ENCODE results near the gene TERT.
"Not testable (repeated sequence)": the region's sequence is repeated elsewhere in the genome, so short reads cannot be mapped to it uniquely, and the experiment has no call there.

TERT gene

GRCh38 chr5:1294835-1295649, at the start of gene TERT:
TERT (minus strand) TSS chr5:1295068; CDS start chr5:1294989, 79 bp downstream.
- DNase-seq (ENCODE audit: low read depth in 2 of 2, low spot score in 1 of 2), result peak; percentile 60 to 62

- DNase-seq (ENCODE audit: low read depth in 2 of 2, low spot score in 1 of 2), result no peak
Measured at GRCh38 chr5:1343931-1344901, 49.3 kb upstream of the TERT start.

GRCh38 chr5:1343315-1343751, 48.5 kb upstream of the TERT start:
- DNase-seq (ENCODE audit: low read depth in 2 of 2, low spot score in 1 of 2), result no peak

GRCh38 chr5:1342711-1343110, 47.8 kb upstream of the TERT start:
- DNase-seq (ENCODE audit: low read depth in 2 of 2, low spot score in 1 of 2), result not testable (repeated sequence)

- no peak for DNase-seq (ENCODE audit: low read depth in 2 of 2, low spot score in 1 of 2)
Measured at GRCh38 chr5:1342268-1342667, 47.4 kb upstream of the TERT start.

GRCh38 chr5:1341863-1342262, 47.0 kb upstream of the TERT start:
- no peak for DNase-seq (ENCODE audit: low read depth in 2 of 2, low spot score in 1 of 2)

- DNase-seq (ENCODE audit: low read depth in 2 of 2, low spot score in 1 of 2), result not testable (repeated sequence)
Measured at GRCh38 chr5:1339818-1340210, 44.9 kb upstream of the TERT start.

GRCh38 chr5:1339139-1339817, 44.4 kb upstream of the TERT start:
- not testable (repeated sequence) for DNase-seq (ENCODE audit: low read depth in 2 of 2, low spot score in 1 of 2)

- DNase-seq (ENCODE audit: low read depth in 2 of 2, low spot score in 1 of 2), result no peak
Measured at GRCh38 chr5:1338506-1339070, 43.7 kb upstream of the TERT start.

GRCh38 chr5:1338196-1338490, 43.3 kb upstream of the TERT start:
- DNase-seq (ENCODE audit: low read depth in 2 of 2, low spot score in 1 of 2), result no peak

GRCh38 chr5:1337489-1338195, 42.8 kb upstream of the TERT start:
- DNase-seq (ENCODE audit: low read depth in 2 of 2, low spot score in 1 of 2), result no peak

- DNase-seq (ENCODE audit: low read depth in 2 of 2, low spot score in 1 of 2), result no peak
Measured at GRCh38 chr5:1336749-1337488, 42.1 kb upstream of the TERT start.

- DNase-seq (ENCODE audit: low read depth in 2 of 2, low spot score in 1 of 2), result no peak
Measured at GRCh38 chr5:1336106-1336561, 41.3 kb upstream of the TERT start.

GRCh38 chr5:1335540-1336095, 40.8 kb upstream of the TERT start:
- no peak for DNase-seq (ENCODE audit: low read depth in 2 of 2, low spot score in 1 of 2)

- DNase-seq (ENCODE audit: low read depth in 2 of 2, low spot score in 1 of 2), result no peak
Measured at GRCh38 chr5:1334831-1335539, 40.1 kb upstream of the TERT start.

- no peak for DNase-seq (ENCODE audit: low read depth in 2 of 2, low spot score in 1 of 2)
Measured at GRCh38 chr5:1333986-1334385, 39.1 kb upstream of the TERT start.

GRCh38 chr5:1333286-1333685, 38.4 kb upstream of the TERT start:
- not testable (repeated sequence) for DNase-seq (ENCODE audit: low read depth in 2 of 2, low spot score in 1 of 2)

GRCh38 chr5:1332461-1333001, 37.7 kb upstream of the TERT start:
- no peak for DNase-seq (ENCODE audit: low read depth in 2 of 2, low spot score in 1 of 2)
